ENCODE data around the gene RP9.

GRCh38 chr7:33065981-33066380 lies 43.2 kb downstream of the RP9 start:
- TF ChIP-seq SIN3A (IDR thresholded peaks at IDR 0.05; ENCODE audit: borderline replicate concordance, insufficient read depth, low read length) (no peak), REST (IDR thresholded peaks at IDR 0.05; ENCODE audit: insufficient read depth in 1 of 2, low read depth in 2 of 2, low read length in 2 of 2) (no peak), TAF1 (IDR thresholded peaks at IDR 0.05; ENCODE audit: borderline replicate concordance, insufficient read depth, low read length) (no peak)

Measured in PFSK-1 (cell line).